ENCODE results near the gene FAM228B.

The FAM228B gene

GRCh38 chr2:24200799-24201198 is 77.5 kb downstream of the FAM228B start:
- TF ChIP-seq CTCF (IDR thresholded peaks at IDR 0.05; ENCODE audit: low read length, missing control alignments) = no peak
- no peak for DNase-seq (ENCODE audit: low read depth)
- no peak overlapping the region for H3K4me3 ChIP-seq (replicated peaks; ENCODE audit: low read depth, low read length)

- DNase-seq (ENCODE audit: low read depth) = no peak
- no peak overlapping the region for H3K4me3 ChIP-seq (replicated peaks; ENCODE audit: low read depth, low read length)
- TF ChIP-seq CTCF (IDR thresholded peaks at IDR 0.05; ENCODE audit: low read length, missing control alignments) = no peak
Observed at GRCh38 chr2:24203029-24203786, 79.9 kb downstream of the FAM228B start.

GRCh38 chr2:24203787-24204150 is 80.5 kb downstream of the FAM228B start:
- TF ChIP-seq CTCF (IDR thresholded peaks at IDR 0.05; ENCODE audit: low read length, missing control alignments) = no peak
- no peak overlapping the region for H3K4me3 ChIP-seq (replicated peaks; ENCODE audit: low read depth, low read length)
- DNase-seq (ENCODE audit: low read depth) = no peak

- TF ChIP-seq CTCF (IDR thresholded peaks at IDR 0.05; ENCODE audit: low read length, missing control alignments) = no peak
- no peak for DNase-seq (ENCODE audit: low read depth)
Observed at GRCh38 chr2:24204505-24204904, 81.2 kb downstream of the FAM228B start.

GRCh38 chr2:24205131-24205530 is 81.9 kb downstream of the FAM228B start:
- no peak for DNase-seq (ENCODE audit: low read depth)
- no peak overlapping the region for H3K4me3 ChIP-seq (replicated peaks; ENCODE audit: low read depth, low read length)
- TF ChIP-seq CTCF (IDR thresholded peaks at IDR 0.05; ENCODE audit: low read length, missing control alignments) = no peak

More at GRCh38 chr2:24204505-24204904, 81.2 kb downstream of the FAM228B start:
- H3K4me3 ChIP-seq (replicated peaks; ENCODE audit: low read depth, low read length) = no peak overlapping the region

- no peak for DNase-seq (ENCODE audit: low read depth)
- TF ChIP-seq CTCF (IDR thresholded peaks at IDR 0.05; ENCODE audit: low read length, missing control alignments) = no peak
- H3K4me3 ChIP-seq (replicated peaks; ENCODE audit: low read depth, low read length) = no peak overlapping the region
Observed at GRCh38 chr2:24206242-24206641, 83.0 kb downstream of the FAM228B start.

GRCh38 chr2:24206714-24207113 is 83.4 kb downstream of the FAM228B start:
- no peak for DNase-seq (ENCODE audit: low read depth)
- H3K4me3 ChIP-seq (replicated peaks; ENCODE audit: low read depth, low read length) = no peak overlapping the region
- no peak for TF ChIP-seq CTCF (IDR thresholded peaks at IDR 0.05; ENCODE audit: low read length, missing control alignments)
